GM20000 (cell line): ENCODE results near the gene ST3GAL3.

Experiments
- DNase-seq: peaks from one replicate; pipeline ENCODE4 v3.0.0; 2012; ENCODE audit warnings: low spot score
- CTCF ChIP-seq: IDR thresholded peaks from 2 replicates; pipeline ENCODE4 v1.5.1; 2012; ENCODE audit warnings: mild to moderate bottlenecking, control low read depth; ENCODE audit errors: extremely low read depth, missing control alignments

The ST3GAL3 gene

DNA sequence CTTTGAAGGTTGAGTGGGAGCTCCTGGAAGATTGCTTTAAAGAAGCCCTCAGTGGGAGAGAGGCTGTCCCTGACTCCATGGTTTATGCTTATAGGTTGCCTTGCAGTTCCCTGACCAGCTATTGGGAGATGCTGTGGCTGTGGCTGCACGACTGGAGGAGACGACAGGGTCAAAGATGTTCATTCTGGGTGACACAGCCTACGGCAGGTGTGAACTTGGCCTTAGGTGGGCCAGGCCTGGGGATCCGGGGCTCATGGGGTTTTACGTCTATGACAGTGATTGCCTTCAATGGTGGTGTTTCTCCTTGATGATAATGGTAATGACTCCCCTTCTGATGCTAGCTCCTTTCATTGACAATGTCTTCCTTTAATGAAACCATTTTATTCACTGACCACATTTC, 263.2 kb downstream of the ST3GAL3 start:
- no peak for DNase-seq
- no peak for TF ChIP-seq CTCF

DNA sequence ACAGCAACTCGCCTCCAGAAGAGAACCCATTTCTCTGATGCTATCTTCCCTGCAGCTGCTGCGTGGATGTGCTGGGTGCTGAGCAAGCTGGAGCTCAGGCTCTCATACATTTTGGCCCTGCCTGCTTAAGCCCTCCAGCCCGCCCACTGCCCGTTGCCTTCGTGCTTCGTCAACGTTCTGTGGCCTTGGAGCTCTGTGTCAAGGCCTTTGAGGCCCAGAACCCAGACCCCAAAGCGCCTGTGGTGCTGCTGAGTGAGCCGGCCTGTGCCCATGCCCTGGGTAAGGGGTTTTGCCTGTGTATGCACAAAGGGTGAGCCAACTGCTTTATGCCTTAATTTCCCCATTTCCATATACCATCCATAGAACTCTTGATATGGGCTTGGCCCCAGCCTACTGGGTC, 263.6 kb downstream of the ST3GAL3 start:
- DNase-seq: no peak

DNA sequence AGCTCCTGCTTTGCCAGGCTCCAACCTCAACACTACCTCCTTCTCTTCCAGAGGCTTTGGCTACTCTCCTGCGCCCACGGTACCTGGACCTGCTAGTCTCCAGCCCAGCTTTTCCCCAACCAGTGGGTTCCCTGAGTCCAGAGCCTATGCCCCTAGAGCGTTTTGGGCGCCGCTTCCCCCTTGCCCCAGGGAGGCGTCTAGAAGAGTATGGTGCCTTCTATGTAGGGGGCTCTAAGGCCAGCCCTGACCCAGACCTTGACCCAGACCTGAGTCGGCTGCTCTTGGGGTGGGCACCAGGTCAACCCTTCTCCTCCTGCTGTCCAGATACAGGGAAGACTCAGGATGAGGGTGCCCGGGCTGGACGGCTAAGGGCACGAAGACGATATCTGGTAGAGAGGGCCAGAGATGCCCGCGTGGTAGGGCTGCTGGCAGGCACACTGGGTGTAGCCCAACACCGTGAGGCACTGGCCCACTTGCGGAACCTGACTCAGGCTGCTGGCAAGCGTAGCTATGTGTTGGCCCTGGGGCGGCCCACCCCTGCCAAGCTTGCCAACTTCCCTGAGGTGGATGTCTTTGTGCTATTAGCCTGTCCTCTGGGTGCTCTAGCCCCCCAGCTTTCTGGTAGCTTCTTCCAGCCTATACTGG, 264.1 kb downstream of the ST3GAL3 start:
- DNase-seq: no peak
- no peak for TF ChIP-seq CTCF

More for the DNA sequence above, 263.6 kb downstream of the ST3GAL3 start:
- TF ChIP-seq CTCF: no peak

DNA sequence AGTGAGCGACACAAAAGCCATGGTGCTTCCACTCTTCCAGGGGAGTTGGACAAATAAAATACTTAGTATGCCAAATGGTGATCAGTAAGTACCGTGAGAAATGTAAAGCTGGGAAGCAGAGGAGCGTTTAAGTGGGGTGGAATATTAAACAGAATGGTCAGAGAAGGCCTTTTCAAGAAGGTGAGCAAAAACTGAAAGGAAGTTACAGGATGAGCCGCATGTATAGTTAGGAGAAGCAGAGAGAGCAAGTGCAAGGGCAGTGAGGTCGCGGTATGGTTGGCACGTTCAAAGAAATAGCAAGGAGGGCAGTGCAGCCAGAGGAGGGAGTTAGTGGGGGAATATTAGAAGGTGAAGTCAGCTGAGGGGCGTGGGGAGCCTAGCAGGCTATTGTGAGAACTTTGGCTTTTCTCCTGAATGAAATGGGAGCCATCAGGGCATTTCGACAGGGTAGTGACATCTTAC, 266.7 kb downstream of the ST3GAL3 start:
- DNase-seq: no peak
- no peak for TF ChIP-seq CTCF

DNA sequence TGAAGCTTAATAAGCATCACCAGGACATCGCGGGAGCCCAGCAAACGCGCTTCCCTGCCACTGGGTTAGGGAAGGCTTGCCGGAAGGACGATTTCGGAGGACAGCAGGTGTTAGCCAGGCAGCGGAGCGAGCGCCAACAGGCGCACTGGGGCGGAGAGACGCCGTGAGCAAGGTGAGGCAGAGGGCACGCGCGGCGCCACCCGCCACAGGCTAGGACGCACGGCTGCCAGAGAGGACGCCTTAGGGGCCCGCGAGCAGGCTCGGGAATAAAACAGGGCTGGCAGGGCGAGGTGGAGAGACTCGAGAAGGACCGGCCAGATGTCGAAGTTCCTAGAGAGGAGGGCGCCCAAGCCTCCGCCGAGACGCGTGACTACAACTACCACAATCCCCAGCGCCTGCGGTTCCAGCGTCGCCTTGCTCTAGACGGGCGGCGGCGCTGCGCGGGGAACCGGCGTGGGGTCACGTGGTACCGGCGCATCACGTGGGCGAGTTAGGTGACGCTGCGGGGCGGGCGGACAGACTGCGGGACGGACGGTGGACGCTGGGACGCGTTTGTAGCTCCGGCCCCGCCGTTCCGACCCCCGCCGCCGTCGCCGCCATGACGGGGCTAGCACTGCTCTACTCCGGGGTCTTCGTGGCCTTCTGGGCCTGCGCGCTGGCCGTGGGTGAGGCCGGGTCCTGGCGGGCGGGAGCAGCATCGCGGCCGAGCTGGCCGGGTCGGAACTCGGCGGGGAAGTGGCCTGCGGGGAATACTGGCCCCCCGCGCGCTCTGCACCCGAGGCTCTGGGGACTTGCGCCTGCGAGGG, 267.3 kb downstream of the ST3GAL3 start, which contains the start of gene ATP6V0B:
ATP6V0B (plus strand) TSS at position 518 of the 806 bp plus-strand sequence; CDS start at position 599, 81 bp downstream.
- peak; percentile 97 for DNase-seq

DNA sequence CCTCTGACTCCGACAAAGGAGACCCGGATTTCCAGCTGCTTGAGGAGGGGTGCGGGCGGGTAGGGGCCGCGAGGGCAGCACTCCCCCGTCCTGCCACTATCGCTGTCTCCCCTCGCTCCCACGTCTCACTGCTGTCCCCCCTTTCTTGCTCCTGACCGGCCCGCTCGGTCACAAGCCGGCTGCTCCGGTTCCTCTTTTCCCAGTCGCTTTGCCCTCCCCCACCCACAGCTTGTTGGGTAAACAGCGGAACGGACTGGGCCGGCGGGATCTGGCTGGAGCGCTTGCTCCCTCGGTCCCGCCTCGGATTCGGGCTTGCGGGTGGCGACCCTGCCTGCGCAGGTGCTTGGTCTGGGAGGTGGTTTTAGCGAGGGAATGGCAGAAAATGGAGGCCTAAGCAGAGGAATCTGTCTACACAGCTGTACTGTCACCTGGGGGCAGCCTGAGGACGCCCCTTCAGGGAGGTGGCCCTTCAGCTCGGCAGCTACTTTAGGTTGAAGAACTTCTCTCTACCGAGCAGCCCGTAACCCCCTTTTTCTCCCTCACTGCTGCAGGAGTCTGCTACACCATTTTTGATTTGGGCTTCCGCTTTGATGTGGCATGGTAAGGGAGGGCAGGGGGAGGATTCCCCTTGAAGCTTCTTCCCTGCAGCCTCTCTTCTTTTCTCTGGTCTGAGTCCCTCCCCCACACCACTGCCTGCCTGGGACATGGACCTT, 268.1 kb downstream of the ST3GAL3 start:
- peak; percentile 56 for DNase-seq
- no peak for TF ChIP-seq CTCF

More for the DNA sequence above, 267.3 kb downstream of the ST3GAL3 start, which contains the start of gene ATP6V0B:
- TF ChIP-seq CTCF: no peak
